GM04503 (cell line): ENCODE results near the gene SIRPB2.
"Not testable (repeated sequence)": the region's sequence is repeated elsewhere in the genome, so short reads cannot be mapped to it uniquely, and the experiment has no call there.

ENCODE experiments used
- DNase-seq: peaks from one replicate; pipeline ENCODE4 v3.0.0-alpha.2; 2012; ENCODE audit warnings: low read depth

SIRPB2 gene

DNA sequence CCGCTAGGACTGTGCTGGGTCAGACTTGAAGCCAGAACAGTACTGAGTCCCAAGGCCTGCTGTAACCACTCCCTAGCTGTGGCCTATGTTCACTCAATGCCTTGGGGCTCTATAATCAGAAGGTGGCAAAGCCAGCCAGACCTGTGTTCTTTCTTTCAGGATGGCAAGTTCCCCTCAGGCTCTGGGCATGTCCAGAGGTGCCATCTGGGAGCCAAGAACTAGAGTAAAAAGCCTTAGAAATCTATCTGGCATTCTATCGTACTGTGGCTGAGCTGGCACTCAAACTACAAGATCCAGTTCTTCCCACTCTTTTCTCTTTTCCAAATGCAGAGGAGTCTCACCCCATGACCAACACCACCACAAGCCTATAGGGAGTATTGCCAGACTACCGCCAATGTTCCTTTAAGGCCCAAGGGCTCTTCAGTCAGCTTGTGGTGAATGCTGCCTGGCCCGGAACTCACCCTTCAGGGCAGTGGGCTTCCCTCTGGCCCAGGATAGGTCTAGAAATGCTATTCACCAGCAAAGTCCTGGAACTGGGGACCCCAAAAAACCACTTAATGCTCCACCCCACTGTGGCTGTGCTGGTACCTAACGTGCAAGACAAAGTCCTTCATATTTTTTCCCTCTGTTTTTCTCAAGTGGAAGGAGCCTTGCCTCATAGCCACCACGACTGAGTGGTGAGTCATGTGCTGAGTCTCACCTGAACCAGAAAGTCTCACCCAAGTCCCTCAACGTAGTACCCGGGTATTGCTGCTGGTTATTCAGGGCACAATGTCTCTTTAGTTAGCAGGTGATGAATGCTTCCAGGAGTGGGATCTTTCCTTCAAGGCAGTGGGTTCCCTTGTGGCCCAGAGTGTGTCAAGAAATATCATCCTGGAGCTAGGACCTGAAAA lies 8.6 kb upstream of the SIRPB2 start:
- DNase-seq = no peak

DNA sequence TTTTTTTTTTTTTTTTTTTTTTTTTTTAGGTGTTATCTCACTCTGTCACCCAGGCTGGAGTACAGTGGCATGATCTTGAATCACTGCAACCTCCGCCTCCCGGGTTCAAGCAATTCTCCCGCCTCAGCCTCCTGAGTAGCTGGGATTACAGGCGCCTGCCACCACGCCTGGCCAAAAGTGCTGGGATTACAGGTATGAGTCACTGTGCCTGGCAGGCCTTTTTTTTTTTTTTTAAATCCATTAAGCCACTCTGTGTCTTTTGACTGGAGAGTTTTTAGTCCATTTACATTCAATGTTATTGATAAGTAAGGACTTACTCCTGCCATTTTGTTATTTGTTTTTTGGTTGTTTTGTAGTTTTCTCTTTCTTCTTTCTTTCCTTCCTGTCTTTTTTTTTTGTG lies 6.2 kb upstream of the SIRPB2 start:
- not testable (repeated sequence) for DNase-seq

- DNase-seq = no peak
These were observed 5.7 kb upstream of the SIRPB2 start for GRCh38 chr20:1496930-1497329.

DNA sequence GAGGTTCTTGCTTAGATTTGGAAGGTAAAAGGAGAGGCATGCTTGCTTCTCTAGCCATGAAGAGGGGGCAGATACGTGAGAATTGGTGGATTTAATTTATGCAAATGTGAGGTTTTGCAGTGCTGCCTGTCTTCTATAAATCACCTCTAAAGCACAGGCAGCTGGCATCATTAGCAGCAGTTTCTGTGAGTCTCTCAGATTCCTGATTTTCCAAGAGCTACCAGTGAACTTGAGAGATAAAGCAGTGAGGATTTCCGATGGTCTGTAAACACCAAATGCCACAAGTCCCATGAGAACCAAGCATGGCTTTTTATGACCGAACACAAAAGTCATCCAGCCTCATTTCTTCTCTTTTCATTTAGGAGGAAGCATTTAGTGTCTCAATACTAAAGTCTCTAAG lies 3.2 kb upstream of the SIRPB2 start:
- no peak for DNase-seq

DNA sequence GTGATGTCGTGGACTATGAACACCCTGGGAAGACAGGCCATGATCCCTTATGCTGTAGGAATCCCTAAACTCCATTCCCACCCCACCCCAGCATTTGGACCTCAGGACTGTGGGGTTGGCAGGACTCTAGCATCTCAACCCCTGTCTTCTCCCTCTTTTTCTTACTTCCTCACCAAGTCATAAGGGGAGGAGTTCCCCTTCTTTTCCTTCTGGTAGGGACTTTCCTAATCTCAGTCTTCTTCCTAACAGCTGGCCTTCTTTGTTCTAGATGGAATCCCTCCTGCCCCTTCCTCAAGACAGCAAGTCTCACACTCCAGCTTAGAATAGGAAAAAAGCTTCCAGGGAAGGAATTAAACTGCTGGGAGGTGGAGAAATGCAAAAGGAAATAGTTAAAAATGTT lies 2.3 kb upstream of the SIRPB2 start:
- DNase-seq = no peak

DNA sequence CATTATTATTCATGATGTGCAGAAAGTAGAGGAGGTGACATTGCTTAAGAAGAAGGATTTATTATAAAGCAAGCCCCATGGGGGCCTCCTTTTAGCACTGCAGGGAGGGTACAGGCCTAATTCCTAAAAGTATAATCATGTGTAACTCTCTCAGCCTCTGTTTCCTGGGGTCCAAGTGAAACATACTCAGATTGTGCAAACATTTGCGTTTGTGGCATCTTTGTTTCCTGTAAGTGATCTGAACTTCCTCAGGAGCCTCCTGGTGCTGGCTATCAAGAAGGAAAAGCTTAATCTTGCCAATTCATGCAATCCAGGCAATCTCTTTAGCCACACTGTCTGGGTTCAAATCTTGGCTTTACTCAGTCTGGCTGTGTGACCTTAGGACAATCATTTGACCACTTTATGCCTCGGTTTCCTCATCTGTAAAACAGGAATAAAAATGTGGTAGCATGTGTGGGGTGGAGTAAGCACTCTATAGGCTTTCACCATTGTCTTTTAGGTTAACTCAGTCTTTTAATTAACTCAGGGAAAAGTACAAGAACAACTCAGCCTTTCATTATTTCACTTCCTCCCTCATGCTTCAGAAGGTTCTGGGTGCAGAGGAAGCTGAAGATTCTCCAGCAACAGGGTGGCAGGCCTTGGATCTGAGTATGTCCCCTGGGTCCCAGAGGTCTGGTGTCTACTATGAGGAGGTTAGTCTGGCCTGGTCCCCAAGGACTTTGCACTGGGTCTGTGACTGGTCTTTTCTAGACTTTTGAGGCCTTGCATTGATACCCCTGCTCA lies 831 bp upstream of the SIRPB2 start:
- DNase-seq = no peak

DNA sequence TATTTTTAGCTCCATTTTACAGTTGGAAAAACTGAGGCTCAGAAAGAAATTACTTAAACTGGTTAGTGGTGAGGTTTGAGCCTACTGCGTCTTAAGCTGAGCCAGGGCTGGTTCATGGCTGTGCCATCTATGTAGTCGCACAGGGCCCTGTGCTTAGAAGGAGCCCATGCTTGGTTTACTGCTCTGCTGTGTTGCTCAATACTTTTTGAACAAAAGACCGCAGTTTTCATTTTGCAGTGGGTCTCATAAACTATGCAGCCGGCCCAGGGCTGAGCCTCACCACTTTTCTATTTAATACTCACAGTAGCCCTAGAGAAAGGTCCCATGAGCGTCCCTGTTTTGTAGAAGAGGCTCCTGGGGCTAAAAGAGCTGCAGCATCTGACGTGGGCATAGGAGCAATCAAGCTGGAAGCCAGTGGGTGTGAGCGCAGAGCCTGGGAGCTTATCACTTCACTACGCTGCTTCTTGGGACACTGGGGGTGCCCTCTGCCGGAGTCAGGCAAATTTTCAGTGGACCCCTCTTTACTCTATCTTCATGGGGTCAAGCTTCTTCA lies 501 bp downstream of the SIRPB2 start:
- no peak for DNase-seq

DNA sequence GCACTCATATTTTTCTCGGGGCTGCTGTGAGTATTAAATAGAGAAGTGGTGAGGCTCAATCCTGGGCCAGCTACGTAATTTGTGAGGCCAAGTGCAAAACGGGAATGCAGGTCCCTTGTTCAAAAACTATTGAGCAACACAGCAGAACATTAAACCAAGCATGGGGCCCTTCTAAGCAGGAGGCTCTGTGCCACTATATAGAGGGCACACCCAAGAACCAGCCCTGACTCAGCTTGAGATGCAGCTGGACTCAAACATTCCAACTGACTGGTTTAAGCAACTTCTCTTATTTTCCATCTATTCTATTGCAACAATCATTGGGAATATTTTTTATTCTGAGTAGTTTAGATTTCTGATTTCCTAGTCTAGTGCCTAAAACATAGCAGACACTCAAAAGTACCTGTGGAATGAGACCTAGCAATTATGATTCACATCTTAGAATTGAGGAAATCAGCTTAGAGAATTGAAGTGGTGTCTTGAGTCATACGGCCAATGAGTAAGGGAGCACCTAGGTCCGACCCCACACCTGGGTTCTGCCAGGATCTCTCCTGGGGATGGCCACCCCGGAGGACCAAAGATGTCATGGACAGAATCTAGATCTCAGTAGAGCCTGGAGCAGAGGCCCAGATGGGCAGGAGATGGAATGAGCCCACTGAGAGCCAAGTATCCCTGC lies 1.3 kb downstream of the SIRPB2 start:
- DNase-seq = no peak

DNA sequence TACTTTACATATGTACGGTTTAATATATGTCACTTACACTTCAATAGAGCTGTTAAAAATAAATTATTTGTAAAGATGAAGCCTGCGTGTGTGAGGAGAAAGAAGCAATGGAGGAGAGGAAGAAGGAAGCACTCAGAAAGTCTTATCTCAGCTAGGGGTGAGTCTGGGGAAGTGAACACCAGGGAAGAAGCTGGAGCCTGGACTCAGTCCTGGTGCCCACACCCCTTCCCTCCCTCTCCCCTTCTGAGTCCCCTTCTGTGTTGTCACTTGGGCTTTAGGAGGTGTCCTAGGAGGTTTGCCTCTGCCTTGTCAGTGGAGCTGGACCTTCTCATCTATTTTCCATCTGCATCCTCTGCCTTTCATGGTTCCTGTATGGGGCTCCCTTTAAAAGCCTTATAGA lies 1.9 kb downstream of the SIRPB2 start:
- no peak for DNase-seq

DNA sequence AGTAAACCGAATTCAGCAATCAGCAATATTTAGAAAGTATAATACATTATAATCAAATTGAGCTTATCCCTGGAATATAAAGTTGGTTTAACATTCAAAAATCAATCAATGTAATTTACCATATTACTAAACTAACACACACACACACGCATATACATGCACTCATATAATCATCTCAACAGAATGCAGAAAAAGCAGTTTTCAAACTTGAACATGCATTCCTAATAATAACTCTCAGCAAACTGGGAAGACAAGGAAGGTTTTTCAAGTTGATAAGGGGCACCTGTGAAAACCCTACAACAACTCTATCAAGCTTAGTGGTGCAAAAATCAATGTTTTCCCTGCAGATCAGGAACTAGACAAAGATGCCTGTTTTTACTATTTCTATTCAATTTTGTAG lies 4.7 kb downstream of the SIRPB2 start:
- no peak for DNase-seq

- no peak for DNase-seq
These were observed 6.6 kb downstream of the SIRPB2 start for GRCh38 chr20:1484438-1485116.

DNA sequence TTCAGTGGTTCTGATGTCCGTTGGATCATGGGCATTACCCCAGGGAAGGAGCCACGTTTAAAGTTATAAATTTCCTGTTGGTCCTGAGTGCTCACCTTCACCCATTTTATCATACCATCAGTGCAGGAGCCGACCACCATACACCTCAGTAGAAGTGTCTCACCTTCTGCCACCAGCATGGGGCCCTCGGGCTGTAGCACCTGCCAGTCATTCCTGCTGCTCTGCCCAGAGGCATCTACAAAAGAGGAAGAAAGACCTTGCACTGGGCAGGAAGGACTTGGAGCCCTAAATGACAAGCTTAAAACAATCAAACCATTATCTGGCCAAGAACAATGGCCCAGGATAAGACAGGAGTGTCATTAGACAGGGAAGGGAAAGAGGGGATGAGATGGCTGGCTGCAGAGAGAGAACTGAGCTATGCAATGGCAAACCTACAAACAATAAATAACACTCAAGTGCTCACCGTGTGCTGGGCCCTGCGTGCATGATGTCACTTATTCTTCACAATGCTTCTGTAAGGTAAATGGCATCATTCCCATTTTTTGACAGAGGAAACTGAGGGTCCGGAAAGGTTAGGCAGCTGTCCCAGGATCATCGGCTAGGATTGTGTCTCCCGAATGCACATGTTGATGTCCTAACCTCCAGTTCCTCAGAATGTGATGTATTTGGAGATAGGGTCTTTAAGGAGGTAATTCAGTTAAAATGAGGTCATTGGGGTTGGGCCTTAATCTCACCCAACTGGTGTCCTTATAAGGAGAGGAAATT lies 11.2 kb downstream of the SIRPB2 start:
- no peak for DNase-seq

DNA sequence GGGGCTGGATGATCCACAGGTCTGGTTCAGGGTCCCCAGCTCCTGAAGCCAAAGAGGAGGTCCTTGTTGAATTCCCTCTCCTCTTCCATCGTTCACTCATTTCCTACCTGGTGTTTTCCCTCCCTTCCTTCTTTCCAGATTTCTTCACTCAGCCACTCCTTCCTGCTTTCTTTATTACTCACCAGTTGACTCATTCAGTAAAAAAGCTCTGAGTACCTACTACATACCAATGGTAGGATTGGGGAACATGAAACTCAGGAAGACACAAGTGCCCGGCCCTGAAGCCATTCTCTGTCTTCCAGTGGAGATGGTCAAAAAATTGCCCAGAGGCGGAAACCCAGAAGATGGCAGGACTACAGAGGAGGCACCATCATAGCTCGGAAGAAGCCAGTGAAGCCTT lies 12.7 kb downstream of the SIRPB2 start:
- DNase-seq = no peak

- DNase-seq = no peak
These were observed 13.2 kb downstream of the SIRPB2 start for GRCh38 chr20:1477896-1478490.

GRCh38 chr20:1474817-1475603 lies 16.2 kb downstream of the SIRPB2 start:
- no peak for DNase-seq

- DNase-seq = no peak
These were observed 16.9 kb downstream of the SIRPB2 start for GRCh38 chr20:1474325-1474724.

- no peak for DNase-seq
These were observed 17.7 kb downstream of the SIRPB2 start for GRCh38 chr20:1473246-1474220.

DNA sequence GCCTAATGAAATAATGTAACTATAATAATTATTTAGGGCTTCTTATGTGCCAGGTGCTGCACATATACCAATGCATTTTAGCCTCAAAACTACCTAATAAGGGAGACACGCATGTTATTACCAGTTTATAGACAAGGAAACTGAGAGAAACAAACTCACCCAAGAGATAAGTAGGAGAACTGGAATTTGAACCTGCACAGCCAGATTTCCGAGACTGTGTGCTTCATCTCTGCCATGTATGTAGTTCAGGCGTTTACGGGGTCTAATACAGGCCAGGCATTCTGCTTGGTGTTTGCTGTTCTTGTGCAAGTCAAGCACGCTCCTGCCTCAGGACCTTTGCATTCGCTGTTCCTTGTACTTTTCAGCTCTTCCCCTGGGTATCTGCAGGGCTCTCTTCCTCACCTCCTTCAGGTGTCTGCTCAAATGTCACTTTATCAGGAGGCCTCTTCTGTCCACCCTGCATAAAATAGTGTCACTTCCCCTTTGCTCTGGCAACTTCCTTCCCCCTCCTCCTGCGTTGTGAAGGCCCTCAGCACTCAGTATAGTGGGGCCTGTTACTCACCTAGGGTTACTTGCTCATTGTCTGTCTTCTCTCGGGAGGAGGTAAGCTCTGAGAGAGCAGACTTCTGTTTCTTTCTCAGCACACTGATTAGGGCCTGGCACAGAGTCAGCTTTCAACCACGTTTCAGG lies 18.5 kb downstream of the SIRPB2 start:
- no peak for DNase-seq
